Astrocyte of the hippocampus (primary cell): ENCODE data around the gene PDHX.
"Not testable (repeated sequence)": the region's sequence is repeated elsewhere in the genome, so short reads cannot be mapped to it uniquely, and the experiment has no call there.

ENCODE experiments used
- DNase-seq: peaks from one replicate; pipeline ENCODE4 v3.0.0; 2011; ENCODE audit warnings: low read depth, low spot score

PDHX gene

DNA sequence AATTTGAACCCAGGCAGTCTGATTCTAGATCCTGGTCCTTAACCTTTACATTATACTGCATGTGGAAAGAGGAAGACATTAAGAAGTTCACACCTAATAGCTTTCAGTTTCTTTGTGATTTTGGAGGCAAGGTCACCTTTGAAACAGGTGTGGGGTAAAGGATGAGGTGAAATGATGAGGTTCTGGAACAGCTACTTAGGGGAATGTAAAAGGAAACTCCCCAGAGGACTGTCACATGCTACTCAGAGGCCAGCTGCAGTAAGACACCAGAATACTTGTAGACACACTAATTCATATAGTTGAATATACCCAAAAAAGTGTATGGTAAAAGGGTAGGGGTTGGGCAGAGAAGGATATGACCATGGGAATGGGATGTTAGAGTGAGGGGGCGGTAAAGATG lies 5.6 kb upstream of the PDHX start:
- no peak for DNase-seq

GRCh38 chr11:34911676-34912075 lies 4.7 kb upstream of the PDHX start:
- no peak for DNase-seq

DNA sequence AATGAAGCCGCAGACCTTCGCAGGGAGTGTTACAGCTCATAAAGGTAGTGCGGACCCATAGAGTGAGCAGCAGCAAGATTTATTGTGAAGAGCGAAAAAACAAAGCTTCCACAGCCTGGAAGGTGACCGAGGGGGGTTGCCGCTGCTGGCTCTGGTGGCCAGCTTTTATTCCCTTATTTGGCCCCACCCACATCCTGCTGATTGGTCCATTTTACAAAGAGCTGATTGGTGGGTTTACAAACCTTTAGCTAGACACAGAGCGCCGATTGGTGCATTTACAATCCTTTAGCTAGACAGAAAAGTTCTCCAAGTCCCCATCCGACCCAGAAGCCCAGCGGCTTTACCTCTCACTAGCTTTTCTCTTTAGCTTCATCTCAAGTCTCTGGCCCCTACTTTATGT lies 2.9 kb upstream of the PDHX start:
- DNase-seq = not testable (repeated sequence)

GRCh38 chr11:34915136-34916014 lies 1.0 kb upstream of the PDHX start:
- DNase-seq = no peak

GRCh38 chr11:34916843-34917770 lies 689 bp downstream of the PDHX start:
- DNase-seq = peak; percentile 12

DNA sequence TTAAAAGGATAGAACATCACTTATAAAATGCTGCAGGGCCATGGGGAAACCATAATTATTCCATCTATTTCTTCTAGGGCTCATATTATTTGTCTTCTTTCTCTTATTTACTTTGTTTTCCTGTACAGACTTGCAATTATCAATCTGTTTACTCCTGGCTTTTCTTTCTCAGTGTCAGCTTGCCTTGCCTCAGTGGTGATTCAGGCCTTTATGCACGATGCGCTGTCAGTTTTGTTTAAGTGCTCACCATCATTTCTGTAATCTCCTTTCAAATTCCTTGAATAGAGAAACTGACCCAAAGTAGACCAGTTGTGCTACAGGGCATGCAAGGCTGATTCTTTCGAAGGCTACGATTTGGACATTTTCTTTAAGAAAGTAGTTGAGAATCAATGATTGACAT lies 4.7 kb downstream of the PDHX start:
- DNase-seq = no peak

GRCh38 chr11:34924714-34925113 lies 8.3 kb downstream of the PDHX start:
- no peak for DNase-seq

- peak; percentile 72 for DNase-seq
Observed at GRCh38 chr11:34926101-34926830, 9.8 kb downstream of the PDHX start.

GRCh38 chr11:34926831-34927132 lies 10.4 kb downstream of the PDHX start:
- no peak for DNase-seq

DNA sequence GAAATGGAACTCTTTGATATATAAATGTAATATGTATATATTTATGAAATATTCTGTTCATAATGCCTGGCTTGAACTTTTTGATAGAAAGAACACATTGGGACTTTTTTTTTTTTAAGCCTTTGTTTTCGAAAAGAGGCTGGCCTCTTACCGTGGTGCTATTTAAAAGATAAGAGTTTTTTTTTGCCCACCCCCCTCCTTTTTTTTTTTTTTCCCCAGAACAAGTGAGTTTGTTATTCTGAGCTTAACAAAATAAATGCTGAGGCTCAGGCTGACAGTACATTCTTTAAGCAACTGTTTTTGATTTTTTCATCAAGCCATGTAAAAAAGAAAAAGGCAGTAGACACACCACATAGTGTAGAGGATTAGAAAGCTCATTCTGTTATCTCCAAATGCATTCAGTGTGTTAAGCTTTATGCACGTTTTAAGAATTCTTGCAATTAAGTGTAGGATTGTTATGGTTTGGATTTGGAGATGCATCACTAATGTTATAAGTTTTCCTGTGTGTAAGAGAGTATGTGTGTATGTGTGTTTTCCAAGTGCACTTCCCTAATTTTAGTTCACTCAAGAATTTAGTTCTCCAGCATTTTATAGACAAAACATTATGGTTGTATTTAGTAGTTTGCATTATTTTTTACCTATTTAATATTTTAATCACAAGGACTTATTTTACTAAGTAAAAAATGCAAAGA lies 12.0 kb downstream of the PDHX start:
- DNase-seq = no peak

GRCh38 chr11:34928960-34929680 lies 12.7 kb downstream of the PDHX start:
- no peak for DNase-seq

DNA sequence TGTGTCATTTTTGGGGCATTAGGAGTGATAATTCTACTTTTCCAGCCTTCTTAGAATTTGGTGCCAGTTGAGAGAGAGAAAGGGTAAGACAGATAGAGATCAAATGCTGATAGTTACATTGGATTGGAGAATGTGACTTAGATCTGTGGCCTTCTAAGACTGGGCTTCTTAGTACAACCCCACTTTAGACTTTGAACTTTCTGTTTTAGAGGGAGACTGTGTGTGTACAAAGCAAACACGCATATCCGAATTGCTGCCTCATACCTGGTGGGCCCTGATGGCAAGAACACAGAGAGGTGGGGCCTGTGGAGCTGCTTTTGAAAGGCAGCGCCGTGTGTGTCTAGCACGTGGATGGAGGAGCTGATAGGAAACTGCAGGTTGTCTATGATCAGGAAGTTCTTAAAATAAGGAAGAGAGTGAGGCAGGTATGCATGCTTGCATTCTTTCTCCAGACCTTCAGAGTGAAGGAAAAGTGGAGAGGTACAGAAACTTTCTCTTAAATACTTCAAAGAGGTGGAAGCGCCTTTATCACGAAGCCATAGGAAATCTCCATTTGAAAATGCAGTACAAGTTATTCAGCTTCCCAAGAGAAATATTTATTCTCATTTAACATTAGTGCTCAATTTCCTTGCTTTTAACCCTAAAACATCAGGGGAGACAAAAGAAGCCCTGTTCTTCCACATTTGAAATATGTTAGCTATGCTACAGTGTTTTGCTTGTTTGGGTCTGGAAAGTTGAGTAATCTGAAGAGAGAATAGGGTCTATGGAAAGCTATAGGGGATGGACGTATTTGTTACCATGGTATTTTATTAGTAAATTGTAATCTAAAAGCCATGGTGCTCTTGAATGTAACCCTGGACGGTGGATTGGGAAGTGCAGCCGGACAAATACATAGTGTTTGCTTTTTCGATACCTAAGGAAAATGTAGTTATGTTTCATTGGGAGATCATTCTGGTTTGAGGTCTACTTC lies 13.7 kb downstream of the PDHX start:
- DNase-seq = peak; percentile 12

GRCh38 chr11:34936945-34937629 lies 20.7 kb downstream of the PDHX start:
- DNase-seq = no peak

- no peak for DNase-seq
Observed at GRCh38 chr11:34938611-34939010, 22.2 kb downstream of the PDHX start.

GRCh38 chr11:34940026-34940677 lies 23.7 kb downstream of the PDHX start:
- DNase-seq = peak; percentile 68

DNA sequence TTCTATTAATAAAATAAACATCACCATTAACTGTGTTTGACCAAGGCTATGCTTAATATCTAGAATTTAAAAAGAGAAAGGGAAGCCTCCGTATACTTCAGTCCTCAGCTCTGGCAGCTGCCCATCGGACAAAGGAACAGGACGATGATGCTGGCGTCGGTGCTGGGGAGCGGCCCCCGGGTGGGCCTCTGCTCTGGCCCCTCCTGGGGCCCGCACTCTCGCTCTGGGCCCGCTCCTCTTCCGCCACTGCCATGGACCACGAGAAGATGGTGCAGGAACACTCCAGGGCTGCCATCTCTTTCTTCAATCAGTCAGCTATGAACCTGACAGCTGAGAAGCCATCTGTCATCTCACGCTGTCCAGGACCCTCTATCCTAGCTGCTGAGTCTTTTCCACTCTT lies 25.3 kb downstream of the PDHX start:
- no peak for DNase-seq

GRCh38 chr11:34944692-34945091 lies 28.3 kb downstream of the PDHX start:
- DNase-seq = no peak

DNA sequence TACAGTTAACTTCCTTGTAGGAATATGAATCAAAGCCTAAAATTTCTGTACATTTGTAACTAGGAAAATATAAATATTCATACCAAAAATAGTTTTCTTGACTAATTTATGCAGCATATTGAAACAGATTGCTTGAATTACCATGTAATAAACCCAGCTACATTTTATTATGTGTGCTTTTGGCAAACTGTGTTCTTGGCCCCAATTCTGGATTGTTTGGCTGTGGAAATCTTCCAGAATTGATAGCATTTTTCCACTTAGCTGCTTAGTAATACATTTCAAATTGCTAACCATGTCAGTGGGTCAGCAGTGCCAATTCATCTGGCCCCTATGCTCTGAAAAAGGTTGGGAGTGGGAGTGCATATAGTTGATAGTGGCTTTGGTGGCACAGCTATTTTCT lies 32.3 kb downstream of the PDHX start:
- peak; percentile 61 for DNase-seq

DNA sequence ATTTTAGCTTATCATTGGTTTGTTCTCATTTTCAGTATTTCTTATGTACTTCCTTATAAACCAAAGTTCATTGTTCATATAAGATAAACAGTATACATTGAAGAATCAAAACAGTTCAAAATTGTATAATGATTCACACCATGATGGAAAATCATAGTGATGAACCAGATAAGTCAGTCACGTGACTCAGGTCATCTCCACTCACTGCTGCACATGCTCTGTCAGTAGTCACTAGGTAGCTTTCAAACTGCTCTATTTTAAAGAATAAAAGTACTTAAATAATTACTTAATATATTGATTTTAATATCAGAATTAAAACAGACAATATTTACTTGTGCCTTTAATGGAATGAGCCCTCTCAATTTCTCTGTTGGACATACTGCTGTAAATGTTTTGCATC lies 37.5 kb downstream of the PDHX start:
- no peak for DNase-seq
